Muscle of leg (tissue), 11 donors: ENCODE results near the gene SPATA46. TPM values are rescaled to one million over a fixed set of nuclear protein-coding genes. Genes with fewer than 3 reads are reported as not detected.

Experiments used
- DNase-seq: peaks from one replicate; pipeline ENCODE4 v3.0.0; 2013
- H3K27ac ChIP-seq: one replicate; pipeline ENCODE4 v1.5.1; 2013; ENCODE audit warnings: mild to moderate bottlenecking, low read length, control low read depth
- H3K27me3 ChIP-seq: one replicate; pipeline ENCODE4 v1.6.1; 2013; ENCODE audit warnings: low read length; ENCODE audit not compliant: control insufficient read depth, insufficient read depth
- H3K36me3 ChIP-seq: one replicate; pipeline ENCODE4 v1.6.1; 2013; ENCODE audit warnings: low read length; ENCODE audit not compliant: control insufficient read depth, insufficient read depth
- H3K4me1 ChIP-seq: one replicate; pipeline ENCODE4 v1.6.1; 2013; ENCODE audit warnings: low read length; ENCODE audit not compliant: control insufficient read depth, insufficient read depth
- H3K4me3 ChIP-seq: one replicate; pipeline ENCODE4 v1.5.1; 2013; ENCODE audit warnings: low read length, control low read depth
- H3K9me3 ChIP-seq: replicated peaks from 2 replicates; pipeline ENCODE4 v1.6.1; 2013; ENCODE audit warnings: low read depth, low read length; ENCODE audit not compliant: control insufficient read depth
- WGBS: methylation state at CpG from one replicate; pipeline ENCODE4 v1.1.5; 2013; ENCODE audit warnings: missing lambda C conversion rate; ENCODE audit not compliant: insufficient coverage; 5-methylcytosine and 5-hydroxymethylcytosine counted together
- polyA plus RNA-seq, 8 donors: library from polyadenylated mRNA; unstranded; fragments of 120-200 nt; gene quantifications; one replicate each; pipeline versions ENCODE4 v1.2.1 to v1.2.3, GENCODE V29; 2013; ENCODE audit warnings: inconsistent platforms in 1 of 8, low replicate concordance in 1 of 8; ENCODE audit not compliant: insufficient read length in 8 of 8, insufficient read depth in 1 of 8
- total RNA-seq: library from RNA; stranded (reverse); fragments of 120-200 nt; gene quantifications from one replicate; pipeline ENCODE4 v1.2.4, GENCODE V29; 2013

Gene SPATA46
- total and polyA plus RNA-seq, 9 donors: 0.21 to 0.29 (median 0.28) TPM; not detected in 6

DNA sequence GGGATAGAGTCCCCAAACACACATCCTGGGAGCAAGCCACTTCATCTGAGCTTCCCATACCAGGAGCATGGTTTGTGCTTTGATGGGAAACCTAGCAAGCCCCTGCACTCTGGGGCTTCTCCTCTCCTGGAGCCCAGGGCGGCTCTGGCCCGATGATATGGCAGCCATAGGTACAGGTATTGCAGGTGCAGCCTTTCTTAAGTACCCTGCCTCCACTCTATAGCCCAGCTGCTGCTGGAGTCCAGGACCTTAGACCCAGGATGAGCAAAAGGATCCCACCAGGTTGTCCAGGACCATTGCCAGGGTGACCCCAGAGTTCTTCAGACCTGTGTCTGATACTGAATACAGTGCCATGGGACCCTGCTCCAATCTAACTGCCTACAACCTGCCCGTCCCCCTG is 9.0 kb upstream of the SPATA46 start:
- H3K4me3 ChIP-seq: no peak overlapping the region
- WGBS: 72% methylated on average over 3 of the region's 3 CpGs
- H3K27me3 ChIP-seq: peaks cover 2% of the 10 kb centered on the region
- H3K9me3 ChIP-seq: no peaks in the 10 kb centered on the region
- H3K36me3 ChIP-seq: no peaks in the 10 kb centered on the region
- H3K4me1 ChIP-seq: peaks cover 15% of the 10 kb centered on the region
- H3K27ac ChIP-seq: no peak overlapping the region
- DNase-seq: no peak

- Histone ChIP-seq H3K9me3 (no peaks in the 10 kb centered on the region), H3K27ac (no peak overlapping the region), H3K27me3 (peaks cover 2% of the 10 kb centered on the region), H3K4me1 (peaks cover 15% of the 10 kb centered on the region), H3K36me3 (no peaks in the 10 kb centered on the region), H3K4me3 (no peak overlapping the region)
- WGBS: 80% methylated on average over 1 of the region's 3 CpGs
- no peak for DNase-seq
Observed at GRCh38 chr1:162385280-162385623, 8.6 kb upstream of the SPATA46 start.

- no peaks in the 10 kb centered on the region for H3K27me3 ChIP-seq
- DNase-seq: no peak
- 96% methylated on average over 10 of the region's 10 CpGs for WGBS
- no peaks in the 10 kb centered on the region for H3K36me3 ChIP-seq
- peaks cover 11% of the 10 kb centered on the region for H3K4me1 ChIP-seq
- H3K9me3 ChIP-seq: no peaks in the 10 kb centered on the region
- H3K27ac ChIP-seq: no peak overlapping the region
- H3K4me3 ChIP-seq: no peak overlapping the region
Observed at GRCh38 chr1:162384601-162385279, 8.1 kb upstream of the SPATA46 start.

- Histone ChIP-seq H3K36me3 (no peaks in the 10 kb centered on the region), H3K4me3 (no peak overlapping the region), H3K9me3 (no peaks in the 10 kb centered on the region), H3K27me3 (no peaks in the 10 kb centered on the region), H3K4me1 (peaks cover 6% of the 10 kb centered on the region), H3K27ac (no peak overlapping the region)
- 90% methylated on average over 4 of the region's 6 CpGs for WGBS
- DNase-seq: no peak
Observed at GRCh38 chr1:162384116-162384515, 7.5 kb upstream of the SPATA46 start.

GRCh38 chr1:162383516-162383915 is 6.9 kb upstream of the SPATA46 start:
- Histone ChIP-seq H3K27me3 (no peaks in the 10 kb centered on the region), H3K36me3 (no peaks in the 10 kb centered on the region), H3K27ac (no peak overlapping the region), H3K4me3 (no peak overlapping the region), H3K4me1 (peaks cover 6% of the 10 kb centered on the region), H3K9me3 (no peaks in the 10 kb centered on the region)
- DNase-seq: no peak
- WGBS: 91% methylated on average over 8 of the region's 8 CpGs

DNA sequence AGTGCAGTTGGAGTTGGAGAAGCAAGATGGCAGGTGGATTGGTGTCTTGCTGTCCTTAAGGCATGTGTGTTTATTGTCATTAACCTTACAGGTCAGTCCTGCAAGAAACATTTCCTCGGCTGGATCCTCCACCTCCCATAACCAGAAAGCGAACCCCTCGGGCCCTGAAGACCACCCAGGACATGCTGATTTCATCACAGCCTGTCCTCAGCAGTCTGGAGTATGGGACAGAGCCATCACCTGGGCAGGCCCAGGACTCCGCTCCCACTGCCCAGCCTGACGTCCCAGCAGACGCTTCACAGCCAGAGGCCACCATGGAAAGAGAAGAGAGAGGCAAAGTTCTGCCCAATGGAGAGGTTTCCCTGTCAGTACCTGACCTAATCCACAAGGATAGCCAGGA is 6.4 kb upstream of the SPATA46 start:
- no peaks in the 10 kb centered on the region for H3K9me3 ChIP-seq

GRCh38 chr1:162381941-162382750 is 5.5 kb upstream of the SPATA46 start:
- no peak overlapping the region for H3K27ac ChIP-seq
- no peak overlapping the region for H3K4me3 ChIP-seq
- WGBS: 90% methylated on average over 9 of the region's 13 CpGs
- peaks cover under 1% of the 10 kb centered on the region for H3K4me1 ChIP-seq
- H3K36me3 ChIP-seq: no peaks in the 10 kb centered on the region
- no peaks in the 10 kb centered on the region for H3K9me3 ChIP-seq
- no peak for DNase-seq
- no peaks in the 10 kb centered on the region for H3K27me3 ChIP-seq

More for the DNA sequence above, 6.4 kb upstream of the SPATA46 start:
- DNase-seq: no peak
- Histone ChIP-seq H3K4me3 (no peak overlapping the region), H3K4me1 (peaks cover 6% of the 10 kb centered on the region), H3K27ac (no peak overlapping the region), H3K36me3 (no peaks in the 10 kb centered on the region), H3K27me3 (no peaks in the 10 kb centered on the region)
- 77% methylated on average over 3 of the region's 6 CpGs for WGBS

- no peak within 1 kb of the TSS for H3K4me3 ChIP-seq
- H3K27ac ChIP-seq: no peak within 1 kb of the TSS
- WGBS: 75% methylated on average over 2 of the region's 3 CpGs
- no peaks in the 10 kb centered on the region for H3K36me3 ChIP-seq
- no peaks in the 10 kb centered on the region for H3K27me3 ChIP-seq
- no peaks in the 10 kb centered on the region for H3K9me3 ChIP-seq
- H3K4me1 ChIP-seq: no peaks in the 10 kb centered on the region
- DNase-seq: no peak
Observed at GRCh38 chr1:162381383-162381782, 4.7 kb upstream of the SPATA46 start, which contains the start of gene C1orf226. C1orf226 (plus strand) TSS chr1:162381728; CDS start chr1:162381902, 174 bp downstream.

GRCh38 chr1:162380061-162380846 is 3.6 kb upstream of the SPATA46 start:
- no peak for DNase-seq
- no peaks in the 10 kb centered on the region for H3K36me3 ChIP-seq
- no peaks in the 10 kb centered on the region for H3K9me3 ChIP-seq
- H3K4me1 ChIP-seq: no peaks in the 10 kb centered on the region
- no peaks in the 10 kb centered on the region for H3K27me3 ChIP-seq
- no peak overlapping the region for H3K27ac ChIP-seq
- 80% methylated on average over 1 of the region's 6 CpGs for WGBS
- H3K4me3 ChIP-seq: no peak overlapping the region

GRCh38 chr1:162375463-162375862 is 1.2 kb downstream of the SPATA46 start:
- no peaks in the 10 kb centered on the region for H3K27me3 ChIP-seq
- no peaks in the 10 kb centered on the region for H3K4me1 ChIP-seq
- H3K4me3 ChIP-seq: no peak overlapping the region
- DNase-seq: no peak
- 100% methylated on average over 1 of the region's 8 CpGs for WGBS
- no peak overlapping the region for H3K27ac ChIP-seq
- H3K9me3 ChIP-seq: no peaks in the 10 kb centered on the region
- H3K36me3 ChIP-seq: no peaks in the 10 kb centered on the region
